ENCODE results near the gene QSER1. TPM values are rescaled to one million over a fixed set of nuclear protein-coding genes. Genes with fewer than 3 reads are reported as not detected.

QSER1 gene
- total and polyA plus RNA-seq, 10 of the 15 experiments (the other 5 are each of a cell fraction or from before 2014, with no cell fraction given): 2.1 to 15.0 (median 9.4) TPM

DNA sequence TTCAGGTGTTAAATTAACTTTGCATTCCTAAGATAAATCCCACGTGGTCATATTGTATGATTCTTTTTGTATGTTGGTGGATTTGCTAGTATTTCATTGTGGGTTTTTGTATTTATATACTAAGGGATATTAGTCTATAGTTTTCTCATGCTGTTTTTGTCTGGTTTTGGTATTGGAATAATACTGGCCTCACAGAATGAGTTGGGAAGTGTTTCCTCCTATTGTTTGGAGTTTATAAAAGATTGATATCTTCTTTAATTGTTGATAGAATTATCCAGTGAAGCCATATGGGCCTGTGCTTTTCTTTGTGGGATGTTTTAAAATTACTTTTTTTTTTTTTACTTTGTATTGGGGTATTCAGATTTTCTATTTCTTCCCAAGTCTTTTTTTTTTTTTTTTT, 59.8 kb downstream of the QSER1 start:
- Histone ChIP-seq H3K9ac (ENCODE audit: control insufficient read depth, insufficient read depth, low read length) (no peak overlapping the region), H3K9me3 (replicated peaks; ENCODE audit: control insufficient read depth, insufficient read depth, low read length) (peaks cover 3% of the 10 kb centered on the region), H3K27ac (ENCODE audit: control insufficient read depth, insufficient read depth) (no peak overlapping the region), H3K36me3 (ENCODE audit: control insufficient read depth in 2 of 2, insufficient read depth in 2 of 2, low read length in 1 of 2) (peaks cover 0 to 4% of the 10 kb centered on the region in 2 experiments; a peak in 3 of 4 replicates), H3K4me1 (ENCODE audit: control insufficient read depth, insufficient read depth, low read length) (no peaks in the 10 kb centered on the region), H3K4me3 (no peak overlapping the region), H2AFZ (ENCODE audit: control insufficient read depth, low read depth, low read length) (no peak overlapping the region), H4K20me1 (ENCODE audit: control insufficient read depth, insufficient read depth) (no peaks in the 10 kb centered on the region), H3K27me3 (replicated peaks in 1 of 2; ENCODE audit: control insufficient read depth in 2 of 2, insufficient read depth in 2 of 2, low read length in 1 of 2) (no peaks in the 10 kb centered on the region), H3K4me2 (ENCODE audit: control insufficient read depth, insufficient read depth) (no peak overlapping the region), H3K79me2 (ENCODE audit: control insufficient read depth, insufficient read depth, low read length) (peaks cover 2% of the 10 kb centered on the region)
- ATAC-seq: no peak
- intact Hi-C loops (cut with micrococcal nuclease; ENCODE audit: unreplicated experiment): no loop called here
- 100% methylated on average over 1 of the region's 1 CpG for WGBS (ENCODE audit: insufficient coverage, insufficient replicate concordance, low lambda C conversion rate, missing lambda C conversion rate)
- CTCF ChIA-PET: no interaction called here
- no peak for TF ChIP-seq NR2F1 (conservative IDR thresholded peaks at IDR 0.05)
- TF ChIP-seq CBFB (IDR thresholded peaks at IDR 0.05; ENCODE audit: low read depth): no peak
- TF ChIP-seq EP300 (IDR thresholded peaks at IDR 0.05; ENCODE audit: borderline replicate concordance in 1 of 2, control insufficient read depth in 1 of 2, low read depth in 2 of 2, low read length in 2 of 2): no peak
- TF ChIP-seq ZNF274 (IDR thresholded peaks at IDR 0.05; ENCODE audit: insufficient read depth, insufficient read length): no peak
- no peak for TF ChIP-seq IRF5 (IDR thresholded peaks at IDR 0.05; ENCODE audit: borderline replicate concordance)
- no peak for TF ChIP-seq RBBP5 (conservative IDR thresholded peaks at IDR 0.05)
- TF ChIP-seq, protein P1, sequence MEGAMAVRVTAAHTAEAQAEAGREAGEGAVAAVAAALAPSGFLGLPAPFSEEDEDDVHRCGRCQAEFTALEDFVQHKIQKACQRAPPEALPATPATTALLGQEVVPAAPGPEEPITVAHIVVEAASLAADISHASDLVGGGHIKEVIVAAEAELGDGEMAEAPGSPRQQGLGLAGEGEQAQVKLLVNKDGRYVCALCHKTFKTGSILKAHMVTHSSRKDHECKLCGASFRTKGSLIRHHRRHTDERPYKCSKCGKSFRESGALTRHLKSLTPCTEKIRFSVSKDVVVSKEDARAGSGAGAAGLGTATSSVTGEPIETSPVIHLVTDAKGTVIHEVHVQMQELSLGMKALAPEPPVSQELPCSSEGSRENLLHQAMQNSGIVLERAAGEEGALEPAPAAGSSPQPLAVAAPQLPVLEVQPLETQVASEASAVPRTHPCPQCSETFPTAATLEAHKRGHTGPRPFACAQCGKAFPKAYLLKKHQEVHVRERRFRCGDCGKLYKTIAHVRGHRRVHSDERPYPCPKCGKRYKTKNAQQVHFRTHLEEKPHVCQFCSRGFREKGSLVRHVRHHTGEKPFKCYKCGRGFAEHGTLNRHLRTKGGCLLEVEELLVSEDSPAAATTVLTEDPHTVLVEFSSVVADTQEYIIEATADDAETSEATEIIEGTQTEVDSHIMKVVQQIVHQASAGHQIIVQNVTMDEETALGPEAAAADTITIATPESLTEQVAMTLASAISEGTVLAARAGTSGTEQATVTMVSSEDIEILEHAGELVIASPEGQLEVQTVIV (IDR thresholded peaks at IDR 0.05; ENCODE audit: borderline replicate concordance, partially characterized antibody): no peak
- no peak for TF ChIP-seq ESRRA (IDR thresholded peaks at IDR 0.05; ENCODE audit: low read length)
- no peak for TF ChIP-seq RFX5 (IDR thresholded peaks at IDR 0.05; ENCODE audit: low read depth, low read length)
- TF ChIP-seq, protein P2, sequence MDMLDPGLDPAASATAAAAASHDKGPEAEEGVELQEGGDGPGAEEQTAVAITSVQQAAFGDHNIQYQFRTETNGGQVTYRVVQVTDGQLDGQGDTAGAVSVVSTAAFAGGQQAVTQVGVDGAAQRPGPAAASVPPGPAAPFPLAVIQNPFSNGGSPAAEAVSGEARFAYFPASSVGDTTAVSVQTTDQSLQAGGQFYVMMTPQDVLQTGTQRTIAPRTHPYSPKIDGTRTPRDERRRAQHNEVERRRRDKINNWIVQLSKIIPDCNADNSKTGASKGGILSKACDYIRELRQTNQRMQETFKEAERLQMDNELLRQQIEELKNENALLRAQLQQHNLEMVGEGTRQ (IDR thresholded peaks at IDR 0.05; ENCODE audit: borderline replicate concordance, low read depth, low read length): no peak
- TF ChIP-seq, protein P3, sequence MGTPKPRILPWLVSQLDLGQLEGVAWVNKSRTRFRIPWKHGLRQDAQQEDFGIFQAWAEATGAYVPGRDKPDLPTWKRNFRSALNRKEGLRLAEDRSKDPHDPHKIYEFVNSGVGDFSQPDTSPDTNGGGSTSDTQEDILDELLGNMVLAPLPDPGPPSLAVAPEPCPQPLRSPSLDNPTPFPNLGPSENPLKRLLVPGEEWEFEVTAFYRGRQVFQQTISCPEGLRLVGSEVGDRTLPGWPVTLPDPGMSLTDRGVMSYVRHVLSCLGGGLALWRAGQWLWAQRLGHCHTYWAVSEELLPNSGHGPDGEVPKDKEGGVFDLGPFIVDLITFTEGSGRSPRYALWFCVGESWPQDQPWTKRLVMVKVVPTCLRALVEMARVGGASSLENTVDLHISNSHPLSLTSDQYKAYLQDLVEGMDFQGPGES (IDR thresholded peaks at IDR 0.05): no peak
- no peak for TF ChIP-seq MTA2 (IDR thresholded peaks at IDR 0.05; ENCODE audit: low read depth)
- TF ChIP-seq NFXL1 (IDR thresholded peaks at IDR 0.05; ENCODE audit: borderline replicate concordance): no peak
- TF ChIP-seq NBN (IDR thresholded peaks at IDR 0.05): no peak
- no peak for TF ChIP-seq SUPT20H (IDR thresholded peaks at IDR 0.05; ENCODE audit: borderline replicate concordance, control insufficient read depth, low read depth, low read length)
- TF ChIP-seq EED (IDR thresholded peaks at IDR 0.05; ENCODE audit: low read depth): no peak
- no peak for TF ChIP-seq TCF3 (IDR thresholded peaks at IDR 0.05; ENCODE audit: borderline replicate concordance, insufficient read depth, low read depth, low read length)
- TF ChIP-seq IKZF2 (IDR thresholded peaks at IDR 0.05): no peak
- no peak for TF ChIP-seq TCF7 (IDR thresholded peaks at IDR 0.05; ENCODE audit: borderline replicate concordance)
- no peak for TF ChIP-seq SMC3 (IDR thresholded peaks at IDR 0.05; ENCODE audit: borderline replicate concordance, low read length)
- in situ Hi-C loops (cut with MboI): loop anchor here (10.0 kb wide), 1 partner anchor 372 kb away; no protein-coding TSS in a partner anchor
- POLR2A ChIA-PET: no interaction called here
- FAIRE-seq: no peak
- SMC1A ChIA-PET (ENCODE audit: uncharacterized antibody, unreplicated experiment): no interaction called here
- RAD21 ChIA-PET (ENCODE audit: unreplicated experiment): no interaction called here
- DNase-seq (ENCODE audit: low read depth, low spot score): no peak
- BruUV-seq (replicated peaks): no TSS peak

All from GM12878 (cell line).